Stimulated activated CD8-positive, alpha-beta memory T cell treated with anti-CD3 and anti-CD28 coated beads, Interleukin-7, amount 100 ng/mL, for 24 hours (primary cell): Measurements from ENCODE around the gene AZIN2.
"Not testable (repeated sequence)": the region's sequence is repeated elsewhere in the genome, so short reads cannot be mapped to it uniquely, and the experiment has no call there.

Experiments
- DNase-seq: peaks from one replicate; pipeline ENCODE4 v3.0.0-alpha.2; 2020; ENCODE audit warnings: low read depth

The AZIN2 gene

DNA sequence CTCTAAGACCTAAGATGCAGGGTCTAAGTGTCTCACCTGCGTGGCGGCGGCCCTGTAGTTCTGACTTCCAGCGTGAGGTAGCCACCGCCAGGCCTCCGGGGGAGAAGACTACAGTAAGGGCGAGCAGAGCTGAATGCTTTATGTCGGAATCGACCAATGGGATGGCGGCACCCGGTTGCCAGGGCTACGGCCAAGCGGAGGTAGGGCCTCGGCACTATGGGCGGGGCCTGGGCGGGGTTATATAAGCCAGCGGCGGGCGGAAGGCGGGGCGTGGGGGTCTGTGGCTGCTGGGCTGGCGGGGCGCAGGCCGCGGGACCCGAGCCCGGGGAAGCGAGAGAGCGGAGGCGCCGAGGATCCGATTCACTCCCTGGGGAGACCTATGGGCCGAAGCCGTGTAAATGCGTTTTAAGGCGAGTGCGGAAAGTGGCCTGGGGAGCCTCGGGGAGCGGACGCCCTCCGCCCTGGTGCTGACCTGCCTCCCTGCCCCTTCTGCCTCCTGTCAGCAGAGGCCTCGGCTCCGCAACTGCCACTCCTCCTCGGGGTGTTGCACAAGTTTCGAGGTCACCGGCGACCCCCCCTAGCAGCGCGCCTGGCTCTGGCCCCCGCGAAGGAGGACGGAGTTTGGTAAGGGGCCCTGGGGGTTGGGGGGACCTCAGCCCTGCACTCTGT lies at the start of gene AZIN2:
Gene AZIN2 (plus strand): TSS at position 269 of the 669 bp plus-strand sequence. CDS start 1,097 bp downstream, outside the sequence.
- DNase-seq, result peak; percentile 96

DNA sequence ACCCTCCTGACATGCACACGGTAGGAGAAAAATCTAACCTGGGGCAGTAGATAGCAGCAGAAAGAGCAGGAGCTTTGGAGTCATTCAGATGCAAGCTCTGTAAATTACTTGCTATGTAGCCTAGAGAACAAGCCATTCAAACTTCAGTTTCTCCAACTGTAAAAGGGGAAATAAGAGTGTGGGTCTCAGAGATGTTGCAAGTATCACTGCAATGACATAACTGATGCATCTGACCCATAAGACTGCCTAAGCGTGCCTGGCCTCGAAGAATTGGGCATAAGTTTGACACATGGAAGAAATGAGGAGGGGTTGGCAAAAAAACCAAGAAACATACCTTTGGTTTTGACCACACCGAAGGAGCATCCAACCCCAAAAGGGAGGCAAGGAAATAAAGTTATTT lies 49.4 kb upstream of the AZIN2 start:
- DNase-seq, result no peak

DNA sequence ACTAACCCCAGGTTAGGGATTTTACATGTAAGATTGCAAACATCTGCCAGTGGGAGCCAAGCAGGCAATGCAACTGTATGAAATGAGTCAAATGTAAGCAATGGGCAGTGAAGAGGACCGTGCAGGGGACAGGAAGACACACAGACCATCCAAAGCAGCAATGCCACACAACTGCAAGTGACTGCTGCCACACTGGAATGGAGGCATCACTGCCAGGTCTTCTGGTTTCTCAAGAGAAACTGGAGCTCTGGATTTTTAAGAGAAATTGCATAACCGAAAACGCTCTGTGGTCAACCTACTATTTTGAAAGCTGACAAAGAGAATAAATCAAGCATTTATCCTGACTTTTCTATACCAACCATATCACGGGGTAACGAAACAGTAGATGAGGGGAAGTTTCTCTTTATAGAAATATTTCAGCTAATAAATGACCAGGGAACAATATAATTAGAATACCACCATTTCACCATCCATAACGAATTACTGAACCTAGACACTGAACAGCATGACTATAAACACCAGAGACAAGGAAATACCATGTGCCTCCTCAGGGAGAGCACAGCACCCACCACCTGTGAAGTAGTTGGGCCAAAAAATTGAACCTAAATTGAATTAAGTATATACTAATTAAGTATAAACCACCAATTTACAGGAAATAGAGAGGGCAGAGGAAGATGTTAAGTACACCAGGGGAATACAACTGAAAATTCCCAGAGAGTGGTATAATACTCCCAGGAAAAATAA lies 48.7 kb upstream of the AZIN2 start:
- no peak for DNase-seq

DNA sequence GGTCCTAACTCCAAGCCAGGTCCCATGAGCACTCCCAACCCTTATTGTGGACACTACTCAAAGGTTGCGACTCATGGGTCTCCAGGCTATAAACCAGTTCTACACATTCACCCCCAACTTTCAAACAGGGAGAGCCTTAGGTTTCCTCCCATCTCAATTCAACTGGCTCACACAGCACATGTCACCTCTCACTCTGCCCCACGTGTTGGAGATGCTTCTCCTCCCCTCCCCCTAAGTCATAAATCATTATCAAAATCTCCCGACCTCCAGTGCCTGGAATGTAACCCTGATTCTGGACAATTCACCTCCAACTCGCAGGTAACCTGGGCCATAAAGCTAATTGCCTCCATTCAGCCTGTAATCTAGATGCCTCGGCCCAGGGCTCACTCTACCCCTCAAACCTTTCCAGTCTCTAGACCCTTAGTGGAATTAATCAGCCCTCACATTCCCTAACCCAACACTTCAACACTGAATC lies 44.9 kb upstream of the AZIN2 start:
- DNase-seq, result no peak

DNA sequence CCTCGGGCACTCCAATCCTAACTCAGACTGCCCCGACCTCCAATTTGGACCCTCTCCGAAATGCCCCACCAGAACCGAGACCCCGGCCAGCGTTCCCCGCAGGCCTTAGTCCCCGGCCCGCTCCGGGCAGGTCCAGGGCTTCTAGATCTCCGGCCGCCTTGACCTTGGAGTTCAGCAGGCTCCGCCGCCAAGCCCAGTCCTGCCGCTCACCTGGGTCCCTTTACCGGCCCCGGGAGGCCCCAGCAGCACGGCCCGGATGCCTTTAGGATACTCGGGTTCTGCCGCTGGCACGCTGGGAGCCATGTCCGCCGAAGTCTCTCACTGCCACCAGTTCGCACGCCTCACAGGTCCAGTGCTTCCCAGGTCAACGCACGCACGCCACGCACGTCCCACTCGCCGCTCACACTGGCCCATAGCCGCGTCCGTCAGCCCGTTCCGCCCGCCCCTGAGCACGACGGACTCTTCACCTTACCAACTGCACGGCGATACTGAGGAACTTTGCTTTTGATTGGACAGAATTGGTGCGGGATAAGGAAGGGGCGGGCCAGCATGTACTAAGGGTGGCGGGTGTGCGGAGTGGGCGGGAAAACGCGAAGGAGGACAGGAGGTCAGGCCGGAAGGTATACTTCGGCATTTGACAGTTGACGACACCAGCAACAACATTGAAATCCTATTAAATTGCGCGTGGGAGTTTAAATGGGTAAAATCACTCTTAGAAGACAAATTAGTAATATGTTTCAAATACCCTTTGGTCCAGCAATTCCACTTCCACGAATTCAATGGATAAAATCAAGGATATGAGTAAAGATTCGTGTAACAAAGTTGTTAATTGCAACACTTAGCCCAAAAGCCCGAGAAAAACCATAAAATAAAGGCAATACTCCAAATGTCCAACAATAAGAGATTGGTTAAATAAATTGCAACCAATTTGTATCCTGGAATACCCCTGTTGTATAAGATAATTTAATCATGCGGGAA lies 44.1 kb upstream of the AZIN2 start, which contains the start of gene AK2:
Gene AK2 (minus strand): TSS at position 358 of the 978 bp plus-strand sequence. CDS start 55 bp downstream, at position 303.
- peak; percentile 82 for DNase-seq

DNA sequence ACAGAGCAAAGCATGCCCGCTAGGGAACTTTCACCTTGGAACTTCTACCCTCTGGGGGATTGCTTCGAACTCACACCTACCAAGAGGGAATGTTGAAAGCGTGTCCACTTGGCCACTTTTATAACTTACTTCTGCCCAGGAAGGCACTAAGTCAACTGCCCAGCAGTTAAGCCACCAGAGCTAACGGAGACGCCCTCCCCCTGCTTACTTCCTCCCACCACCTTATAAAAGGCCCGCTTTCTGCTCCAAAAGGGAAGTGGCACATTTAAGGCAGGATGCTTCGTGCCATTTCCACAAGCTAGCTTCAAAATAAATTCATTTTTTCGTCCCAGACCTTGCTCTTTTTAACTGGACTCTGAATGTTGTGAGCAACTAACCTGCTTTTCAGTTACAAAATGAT lies 41.1 kb upstream of the AZIN2 start:
- DNase-seq, result no peak

DNA sequence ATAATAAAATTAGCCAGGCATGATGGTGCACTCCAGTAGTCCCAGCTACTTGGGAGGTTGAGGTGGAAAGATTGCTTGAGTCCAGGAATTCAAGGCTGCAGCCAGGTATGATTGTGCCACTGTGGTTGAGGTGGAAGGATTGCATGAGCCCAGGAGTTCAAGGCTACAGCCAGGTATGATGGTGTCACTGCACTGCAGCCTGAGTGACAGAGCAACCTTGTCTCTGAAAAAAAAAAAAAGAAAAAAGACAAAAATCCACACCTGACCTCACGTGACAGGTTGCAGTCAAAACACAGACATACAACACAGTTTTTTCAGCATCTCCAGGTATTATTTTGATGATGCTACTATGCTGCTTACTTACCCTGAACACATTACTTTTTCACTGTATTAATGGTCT lies 39.9 kb upstream of the AZIN2 start:
- DNase-seq, result no peak

DNA sequence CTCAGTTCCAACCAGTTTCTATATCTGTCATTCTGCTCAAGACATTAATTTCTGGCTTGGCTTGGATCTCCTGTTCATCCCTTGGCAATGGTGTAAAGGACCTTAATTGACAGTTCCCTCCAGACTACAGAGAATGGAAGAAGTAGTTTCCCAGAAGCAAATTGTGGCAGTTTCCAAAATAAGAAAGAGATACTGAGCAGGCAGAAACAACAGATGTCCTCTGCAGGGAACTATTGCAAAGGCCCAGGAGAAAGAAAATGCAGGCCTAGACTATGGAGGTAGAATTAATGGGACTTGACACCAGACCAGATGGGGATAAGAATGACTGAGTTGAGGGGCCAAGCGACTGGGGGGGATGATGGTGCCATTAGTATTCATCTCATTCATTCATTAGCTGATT lies 38.1 kb upstream of the AZIN2 start:
- no peak for DNase-seq

DNA sequence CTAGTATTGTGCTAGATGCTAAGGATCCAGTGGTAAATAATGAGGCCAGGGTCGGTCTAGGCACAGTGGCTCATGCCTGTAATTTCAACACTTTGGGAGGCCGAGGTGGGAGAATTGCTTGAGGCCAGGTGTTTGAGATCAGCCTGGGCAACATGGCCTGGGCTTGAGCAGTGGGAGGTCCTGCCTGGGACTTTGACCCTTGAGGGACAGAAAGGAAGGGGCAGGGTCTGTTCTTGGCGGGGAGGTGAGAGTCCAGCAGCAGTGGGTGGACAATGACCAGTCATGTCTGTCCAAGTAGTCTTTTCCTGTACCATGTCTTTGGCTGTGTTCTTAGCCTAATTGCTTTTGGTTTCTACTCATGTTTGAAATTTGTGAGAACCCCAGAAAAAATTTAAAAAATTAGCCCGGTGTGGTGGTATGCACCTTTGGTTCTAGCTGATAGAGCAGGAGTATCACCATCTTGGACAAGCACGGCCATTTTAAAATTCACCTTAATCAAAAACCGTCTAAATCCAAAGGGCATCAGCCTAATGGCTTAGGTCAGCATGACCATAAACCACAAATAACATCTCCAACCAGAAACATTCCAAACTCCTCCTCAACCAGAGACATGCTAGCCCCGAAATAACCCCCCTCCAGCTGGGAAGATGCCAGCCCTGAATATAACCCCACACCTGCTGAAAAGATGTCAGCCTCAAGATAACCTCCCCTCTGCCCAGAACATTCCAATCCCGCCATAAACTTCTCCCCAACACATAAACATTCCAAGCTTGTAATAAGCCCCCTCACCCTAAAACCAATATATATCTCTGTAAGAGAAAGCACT lies 37.5 kb upstream of the AZIN2 start:
- DNase-seq, result no peak

DNA sequence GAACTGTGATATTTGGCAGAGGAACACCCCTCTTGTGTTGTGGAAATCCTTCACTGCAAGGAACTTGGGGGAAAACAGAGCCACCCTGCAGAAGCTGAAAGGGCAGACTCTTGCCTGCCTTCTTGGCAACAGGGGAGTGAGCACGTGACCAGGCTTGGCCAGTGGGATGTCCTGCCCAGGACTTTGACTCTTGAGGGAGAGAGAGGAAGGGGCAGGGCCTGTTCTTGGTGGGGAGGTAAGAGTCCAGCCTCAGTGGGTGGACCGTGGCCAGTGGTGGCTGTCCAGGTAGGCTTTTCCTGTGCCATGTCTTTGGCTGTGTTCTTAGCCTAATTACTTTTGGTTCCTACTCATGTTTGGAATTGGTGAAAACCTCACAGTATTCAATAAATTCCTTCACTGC lies 35.7 kb upstream of the AZIN2 start:
- DNase-seq, result no peak

DNA sequence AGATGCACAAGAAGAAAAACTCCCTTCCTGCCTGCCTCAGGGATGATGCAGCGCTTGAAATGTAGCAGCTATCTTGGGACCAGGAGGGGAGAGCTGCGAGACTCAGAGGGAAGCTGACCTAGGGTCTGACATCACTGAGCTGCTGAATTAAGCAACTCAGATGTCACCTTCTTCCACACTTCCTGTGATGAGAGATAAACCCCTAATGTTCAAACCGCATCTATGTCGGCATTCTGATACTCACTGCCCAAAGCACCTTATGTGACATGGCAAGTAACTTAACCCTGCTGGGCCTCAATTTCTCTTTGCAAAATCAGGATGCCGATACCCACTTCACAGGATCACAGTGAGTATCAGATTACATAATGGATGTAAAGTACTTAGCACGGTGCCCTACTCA lies 35.1 kb upstream of the AZIN2 start:
- no peak for DNase-seq

DNA sequence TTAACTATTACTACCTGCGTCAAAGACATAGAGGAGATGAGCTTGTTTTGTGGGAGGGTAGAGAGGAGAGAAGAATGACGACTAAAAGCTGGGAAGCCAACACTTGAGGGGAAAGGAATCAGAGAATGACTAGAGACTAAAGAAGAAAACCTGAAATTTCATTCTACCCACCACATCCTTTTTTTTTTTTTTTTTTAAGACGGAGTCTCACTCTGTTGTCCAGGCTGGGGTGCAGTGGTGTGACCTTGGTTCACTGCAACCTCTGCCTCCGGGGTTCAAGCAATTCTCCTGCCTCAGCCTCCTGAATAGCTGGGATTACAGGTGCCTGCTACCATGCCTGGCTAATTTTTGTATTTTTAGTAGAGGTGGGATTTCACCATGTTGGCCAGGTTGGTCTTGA lies 34.7 kb upstream of the AZIN2 start:
- not testable (repeated sequence) for DNase-seq

DNA sequence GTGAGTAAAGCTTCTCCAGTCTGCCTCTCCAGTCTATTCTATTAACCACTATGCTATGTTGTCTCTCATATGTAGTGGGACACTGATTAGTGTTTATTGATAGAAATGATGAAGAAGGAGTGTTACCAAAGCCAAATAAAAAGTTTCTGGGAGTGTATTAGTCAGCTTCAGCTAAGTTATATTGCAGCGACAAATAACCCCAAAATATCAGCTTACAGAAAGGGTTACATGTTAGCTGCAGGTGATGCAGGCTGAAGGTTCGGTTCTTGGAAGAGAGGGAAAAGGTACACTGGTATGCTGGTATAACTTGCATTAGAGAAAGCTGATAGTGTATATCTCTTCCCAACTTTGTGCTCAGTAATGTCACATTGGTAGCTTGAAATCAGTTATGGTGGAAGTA lies 33.7 kb upstream of the AZIN2 start:
- no peak for DNase-seq

DNA sequence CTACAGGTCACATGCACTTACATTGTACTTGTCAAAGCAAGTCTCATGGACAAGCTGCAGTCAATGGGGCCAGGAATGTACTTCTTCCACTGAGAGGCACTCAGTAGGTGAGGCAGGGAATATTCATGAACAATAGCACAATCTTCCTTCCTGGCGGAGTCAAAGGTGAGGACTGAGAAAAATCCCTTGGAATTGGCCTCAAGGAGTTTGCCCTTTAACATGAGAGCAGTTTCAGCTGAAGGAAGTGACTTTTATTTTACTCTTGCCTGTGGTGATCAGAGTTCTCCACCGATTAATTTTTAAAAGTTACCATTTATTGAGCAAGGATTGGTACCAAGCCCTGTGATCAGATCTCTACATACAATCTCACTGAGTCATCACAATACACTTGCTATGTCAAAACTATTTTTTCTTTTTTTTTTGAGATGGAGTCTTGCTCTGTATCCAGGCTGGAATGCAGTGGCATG lies 33.1 kb upstream of the AZIN2 start:
- no peak for DNase-seq

DNA sequence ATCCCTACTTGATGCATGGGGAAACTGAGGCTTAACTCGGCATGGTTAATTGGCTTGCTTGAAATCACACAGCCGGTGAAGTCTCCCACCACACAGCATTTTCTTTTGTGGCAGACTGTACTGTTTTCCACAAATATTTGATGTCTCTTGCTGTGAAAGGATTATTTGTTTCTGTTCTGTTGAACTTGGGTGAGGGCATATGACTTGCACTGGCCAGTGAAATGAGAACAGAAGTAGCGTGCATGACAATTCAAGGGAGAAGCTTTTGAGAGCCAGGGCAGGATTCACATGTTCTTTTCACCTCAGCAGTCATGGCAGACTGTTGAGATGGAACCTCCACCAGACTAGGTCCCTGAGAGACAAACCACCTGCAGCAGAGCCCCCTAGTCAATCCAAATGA lies 32.5 kb upstream of the AZIN2 start:
- DNase-seq, result no peak

DNA sequence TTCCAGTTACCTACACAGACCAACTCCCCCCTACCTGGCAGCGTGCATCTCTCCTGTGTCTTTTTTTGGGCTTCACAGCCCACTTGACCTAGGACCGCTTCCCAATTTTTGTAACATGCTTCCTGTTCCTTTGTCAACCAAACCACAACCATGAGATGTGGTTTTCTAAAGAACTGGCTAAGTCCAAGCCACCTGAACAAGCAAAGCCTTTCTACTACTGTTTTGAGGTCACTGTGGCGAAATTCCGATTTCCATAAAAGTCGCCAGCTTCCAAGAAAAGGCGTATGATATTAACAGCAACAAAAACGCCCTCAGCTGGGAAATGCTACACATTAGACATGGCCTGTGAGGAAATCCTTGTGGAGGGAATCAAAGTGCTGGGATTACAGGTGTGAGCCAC lies 31.6 kb upstream of the AZIN2 start:
- DNase-seq, result no peak

DNA sequence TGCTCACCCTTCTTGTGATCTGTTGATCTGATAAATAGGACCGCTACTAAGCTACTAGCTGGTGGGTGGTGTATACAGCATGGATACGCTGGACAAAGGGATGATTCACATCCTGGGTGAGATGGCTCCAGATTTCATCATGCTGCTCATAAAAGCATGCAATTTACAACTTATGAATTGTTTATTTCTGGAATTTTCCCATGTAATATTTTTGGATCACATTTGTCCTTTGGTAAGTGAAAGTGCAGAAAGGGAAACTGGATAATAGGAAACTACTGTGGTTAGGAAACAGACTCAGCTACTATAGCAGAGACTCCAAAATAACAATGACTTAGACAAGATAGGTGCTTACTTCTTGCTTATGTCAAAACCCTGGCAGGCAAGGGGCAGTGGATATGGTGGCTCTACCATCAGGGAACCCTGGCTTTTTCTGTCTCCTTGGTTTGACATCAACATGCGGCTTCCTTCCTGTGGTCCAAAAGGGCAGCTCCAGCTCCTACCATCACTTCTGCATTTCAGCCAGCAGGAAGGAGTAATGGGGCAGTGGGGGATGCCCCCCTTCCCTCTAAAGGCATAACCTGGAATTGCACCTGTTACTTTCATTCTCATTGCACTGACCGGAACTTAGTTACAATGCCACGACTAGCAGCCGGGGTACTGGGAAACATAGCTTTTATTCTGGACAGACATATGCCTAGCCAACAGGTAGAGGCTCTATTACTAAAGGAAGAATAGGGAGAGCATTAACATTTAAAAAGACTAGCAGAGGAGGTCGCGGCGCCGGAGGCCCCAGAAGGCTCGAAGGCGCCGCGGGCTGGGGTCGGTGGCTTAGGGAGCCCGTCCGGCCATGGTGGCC lies 30.5 kb upstream of the AZIN2 start:
- no peak for DNase-seq

DNA sequence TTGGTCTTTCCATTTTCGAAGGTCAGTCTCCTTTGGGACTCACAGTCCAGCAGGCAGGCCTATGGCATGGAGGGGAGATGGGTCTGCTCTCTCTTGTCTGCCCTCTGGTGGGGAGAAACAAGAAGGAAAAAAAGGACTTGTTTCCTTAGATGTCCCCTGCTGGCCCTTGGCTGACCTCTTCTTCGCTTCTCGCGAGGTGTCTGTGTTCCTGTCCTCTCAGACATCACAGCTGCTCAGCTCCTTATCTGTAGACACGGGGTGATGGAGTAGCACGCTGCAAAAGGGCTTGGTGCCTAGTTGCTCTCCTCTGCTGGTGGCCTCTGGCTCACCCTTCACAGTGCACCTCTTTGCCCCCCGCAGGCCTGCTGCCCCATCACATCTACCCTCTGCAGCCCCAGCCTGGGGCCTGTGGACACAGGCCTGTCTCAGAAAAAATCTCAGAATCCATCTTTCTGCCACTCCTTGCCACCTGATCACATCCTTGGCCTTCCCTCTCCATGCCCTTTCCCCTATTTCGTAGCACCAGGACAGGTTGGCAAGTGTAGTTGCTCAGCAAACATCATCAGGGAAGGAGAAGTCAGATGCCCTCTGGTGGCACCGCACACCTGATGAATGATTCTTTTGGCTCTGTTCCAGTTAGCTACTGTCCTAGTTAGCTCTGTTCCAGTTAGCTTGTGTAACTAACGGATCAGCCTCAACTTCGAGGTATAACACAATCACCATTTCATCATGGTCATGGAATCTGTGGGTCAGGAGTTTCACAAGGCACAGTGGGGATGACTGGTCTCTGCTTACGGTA lies 25.5 kb upstream of the AZIN2 start:
- no peak for DNase-seq

DNA sequence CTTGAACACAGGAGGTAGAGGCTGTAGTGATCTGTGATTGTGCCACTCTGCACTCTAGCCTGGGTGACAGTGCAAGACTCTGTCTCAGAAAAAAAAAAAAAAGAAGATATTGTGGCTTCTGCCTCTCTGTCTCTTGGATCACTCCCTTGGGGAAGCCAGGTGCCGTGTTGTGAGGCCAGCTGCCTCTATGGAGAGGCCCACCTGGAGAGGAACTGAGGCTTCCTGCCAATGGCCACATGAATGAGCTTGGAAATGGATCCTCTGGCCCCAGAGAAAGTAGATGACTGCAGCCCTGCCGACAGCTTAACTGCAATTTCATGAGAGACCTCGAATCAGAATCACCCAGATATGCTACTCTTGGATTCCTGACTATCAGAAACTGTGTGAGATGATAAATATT lies 24.5 kb upstream of the AZIN2 start:
- no peak for DNase-seq

DNA sequence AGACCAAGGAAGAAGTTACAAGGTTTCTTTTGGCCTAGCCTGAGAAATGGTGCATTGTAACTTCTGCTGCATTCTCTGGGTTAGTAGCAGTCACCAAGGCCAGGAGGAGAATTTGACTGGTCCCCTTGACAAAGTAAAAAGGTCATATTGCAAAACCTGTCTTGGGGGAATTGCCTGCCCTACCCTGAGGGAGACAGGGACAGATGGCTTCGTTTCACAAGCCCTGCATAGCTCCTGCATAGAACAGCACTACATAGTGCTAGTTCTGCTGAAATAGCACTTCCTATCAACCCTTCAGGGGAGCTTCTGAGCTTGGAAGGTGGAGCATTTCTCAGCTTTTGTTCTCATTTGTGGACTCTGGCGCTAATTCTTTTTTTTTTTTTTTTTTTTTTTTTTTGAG lies 23.9 kb upstream of the AZIN2 start:
- DNase-seq, result no peak
